ENCODE data around the gene FAM131C. TPM values are rescaled to one million over a fixed set of nuclear protein-coding genes. Genes with fewer than 3 reads are reported as not detected.
"Not testable (repeated sequence)": the region's sequence is repeated elsewhere in the genome, so short reads cannot be mapped to it uniquely, and the experiment has no call there.

The FAM131C gene
- total RNA-seq, 2 donors from 2014 or later: 0.32 to 0.86 TPM

DNA sequence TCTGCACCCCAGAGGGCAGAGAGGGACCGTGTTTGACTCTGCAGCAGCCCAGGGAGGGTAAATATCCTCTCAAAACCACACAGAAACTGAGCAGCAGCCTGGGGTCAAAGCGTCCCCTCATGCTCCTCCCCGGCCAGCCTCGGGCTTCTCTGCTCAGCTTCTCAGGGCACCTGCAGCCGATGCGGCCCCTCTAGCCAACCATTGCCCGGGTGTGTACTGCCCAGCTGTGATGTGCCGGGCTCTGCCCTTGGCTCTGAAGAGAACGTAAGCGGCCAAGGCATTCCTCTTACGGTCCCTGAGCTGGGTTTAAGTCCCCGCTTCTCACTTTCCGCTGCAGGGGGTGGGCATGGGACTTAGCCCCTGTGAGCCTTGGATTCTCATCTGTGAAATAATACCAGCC, 5.5 kb downstream of the FAM131C start:
- no peaks in the 10 kb centered on the region for H3K4me1 Mint-ChIP-seq (ENCODE audit: low read depth)
- H3K9me3 Mint-ChIP-seq: no peaks in the 10 kb centered on the region
- ATAC-seq (replicated peaks in 1 of 2) (no peak), DNase-seq (no peak)
- no peaks in the 10 kb centered on the region for H3K36me3 Mint-ChIP-seq (ENCODE audit: insufficient read depth in 2 of 2)
- H3K27ac Mint-ChIP-seq: no peak overlapping the region
- no peak overlapping the region for H3K4me3 Mint-ChIP-seq
- peaks cover 16% of the 10 kb centered on the region for H3K27me3 Mint-ChIP-seq (ENCODE audit: low read depth)

DNA sequence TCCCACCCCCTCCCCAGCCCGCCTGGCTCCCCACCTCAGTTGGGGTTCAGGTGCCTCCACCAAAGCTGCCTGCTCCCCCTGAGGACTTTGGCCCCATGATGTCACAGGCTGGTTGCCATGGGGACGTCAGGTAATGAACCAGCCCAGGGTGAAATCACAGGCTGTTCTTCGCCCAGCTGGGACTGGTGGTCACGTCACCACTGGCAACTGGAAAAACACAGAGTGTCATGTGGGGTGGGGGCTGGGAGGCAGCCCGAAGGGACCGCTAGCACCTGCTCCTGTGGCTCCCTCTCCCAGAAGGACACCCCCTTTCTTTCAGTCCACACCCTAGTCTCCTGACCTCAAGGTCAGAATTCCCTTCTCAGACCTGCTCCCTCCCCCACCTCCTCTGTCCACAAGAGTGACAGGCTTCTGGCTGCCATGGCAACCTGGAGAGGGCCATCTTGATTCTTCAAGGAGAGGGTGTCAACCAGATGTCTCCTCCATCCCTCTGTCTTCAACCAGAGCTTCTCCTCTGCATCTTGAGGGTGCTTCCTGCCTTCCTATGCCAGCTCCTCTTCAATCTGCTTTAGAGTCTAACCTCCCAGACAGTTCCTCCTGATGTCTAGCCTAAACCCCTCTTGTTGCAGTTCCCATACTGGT, 6.2 kb downstream of the FAM131C start:
- ATAC-seq (replicated peaks in 1 of 2) (no peak), DNase-seq (no peak)
- Mint-ChIP-seq H3K36me3 (ENCODE audit: insufficient read depth in 2 of 2) (no peaks in the 10 kb centered on the region), H3K9me3 (no peaks in the 10 kb centered on the region), H3K4me3 (no peak overlapping the region), H3K27ac (no peak overlapping the region), H3K4me1 (ENCODE audit: low read depth) (no peaks in the 10 kb centered on the region), H3K27me3 (ENCODE audit: low read depth) (peaks cover 16% of the 10 kb centered on the region)

- H3K4me3 Mint-ChIP-seq: no peak overlapping the region
- DNase-seq (no peak), ATAC-seq (replicated peaks in 1 of 2) (no peak)
- H3K27me3 Mint-ChIP-seq (ENCODE audit: low read depth): peaks cover 16% of the 10 kb centered on the region
- no peaks in the 10 kb centered on the region for H3K9me3 Mint-ChIP-seq
- no peak overlapping the region for H3K27ac Mint-ChIP-seq
- H3K36me3 Mint-ChIP-seq (ENCODE audit: insufficient read depth in 2 of 2): no peaks in the 10 kb centered on the region
- H3K4me1 Mint-ChIP-seq (ENCODE audit: low read depth): no peaks in the 10 kb centered on the region
Observed at GRCh38 chr1:16066245-16066644, 7.2 kb downstream of the FAM131C start.

DNA sequence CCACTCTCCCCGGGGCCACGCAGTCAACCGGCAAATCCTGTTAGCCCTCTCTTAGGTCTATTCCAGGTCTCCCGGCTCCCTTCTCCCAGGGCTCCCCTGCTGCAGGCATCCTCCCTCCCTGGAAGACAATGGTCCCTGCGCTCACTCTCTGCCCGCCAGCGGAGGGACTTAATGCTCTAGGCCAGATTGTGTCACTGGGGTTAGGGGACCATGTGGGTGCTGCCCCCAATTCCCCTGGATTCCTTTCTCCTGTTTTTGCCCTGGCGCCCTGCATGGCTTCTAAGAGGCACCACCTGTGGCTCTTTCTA, 8.2 kb downstream of the FAM131C start:
- ATAC-seq (replicated peaks in 1 of 2): no peak
- Mint-ChIP-seq H3K27ac (no peak overlapping the region), H3K36me3 (ENCODE audit: insufficient read depth in 2 of 2) (no peaks in the 10 kb centered on the region), H3K9me3 (no peaks in the 10 kb centered on the region), H3K4me1 (ENCODE audit: low read depth) (no peaks in the 10 kb centered on the region), H3K4me3 (no peak overlapping the region), H3K27me3 (ENCODE audit: low read depth) (peaks cover 16% of the 10 kb centered on the region)
- no peak for DNase-seq

DNA sequence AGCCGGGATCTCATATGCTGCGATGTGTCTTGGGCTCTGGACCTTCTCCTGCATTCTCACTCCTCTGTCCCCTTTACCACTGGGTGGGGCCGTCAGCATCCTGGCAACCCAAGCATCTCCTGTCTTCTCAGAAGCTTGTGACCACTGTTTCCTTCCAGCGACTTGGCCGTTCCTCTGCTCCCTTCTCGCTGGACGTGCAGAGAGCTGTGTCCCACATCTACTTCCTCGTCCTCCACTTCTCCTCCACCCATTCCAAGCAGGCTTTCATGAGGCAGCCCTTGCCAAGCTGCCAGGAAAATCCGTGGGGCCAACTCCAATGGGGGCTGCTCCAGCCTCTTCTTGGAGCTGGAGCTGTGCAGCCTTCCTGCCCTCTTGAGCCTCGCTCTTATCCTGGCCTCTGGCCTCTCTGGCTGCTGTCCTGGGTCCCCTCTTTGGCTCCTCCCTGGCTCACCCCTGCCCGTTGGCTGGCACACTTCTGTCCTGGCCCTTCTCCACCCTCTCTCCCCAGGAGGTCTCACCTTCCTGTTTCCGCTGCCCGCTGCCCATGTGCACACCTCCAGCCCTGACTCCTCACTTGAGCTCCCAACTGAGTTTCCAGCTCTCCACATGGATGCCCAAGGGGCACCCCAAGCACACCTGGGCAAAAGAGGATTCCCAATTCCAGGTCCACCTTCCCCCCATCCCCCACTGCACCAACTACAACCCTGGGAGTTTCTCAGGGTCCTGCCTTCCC, 8.7 kb downstream of the FAM131C start:
- Mint-ChIP-seq H3K4me1 (ENCODE audit: low read depth) (no peaks in the 10 kb centered on the region), H3K9me3 (no peaks in the 10 kb centered on the region), H3K27ac (no peak overlapping the region), H3K36me3 (ENCODE audit: insufficient read depth in 2 of 2) (no peaks in the 10 kb centered on the region), H3K4me3 (no peak overlapping the region), H3K27me3 (ENCODE audit: low read depth) (peaks cover 16% of the 10 kb centered on the region)
- ATAC-seq (replicated peaks in 1 of 2) (no peak), DNase-seq (no peak)

GRCh38 chr1:16063921-16064320, 9.5 kb downstream of the FAM131C start:
- H3K27ac Mint-ChIP-seq: no peak overlapping the region
- no peak for ATAC-seq (replicated peaks in 1 of 2)

GRCh38 chr1:16063226-16063829, 10.1 kb downstream of the FAM131C start:
- DNase-seq (no peak), ATAC-seq (replicated peaks in 1 of 2) (no peak)
- Mint-ChIP-seq H3K4me1 (ENCODE audit: low read depth) (no peaks in the 10 kb centered on the region), H3K4me3 (no peak overlapping the region), H3K27me3 (ENCODE audit: low read depth) (peaks cover 16% of the 10 kb centered on the region), H3K9me3 (no peaks in the 10 kb centered on the region), H3K36me3 (ENCODE audit: insufficient read depth in 2 of 2) (no peaks in the 10 kb centered on the region), H3K27ac (no peak overlapping the region)

More at GRCh38 chr1:16063921-16064320, 9.5 kb downstream of the FAM131C start:
- Mint-ChIP-seq H3K36me3 (ENCODE audit: insufficient read depth in 2 of 2) (no peaks in the 10 kb centered on the region), H3K27me3 (ENCODE audit: low read depth) (peaks cover 16% of the 10 kb centered on the region), H3K9me3 (no peaks in the 10 kb centered on the region), H3K4me3 (no peak overlapping the region), H3K4me1 (ENCODE audit: low read depth) (no peaks in the 10 kb centered on the region)
- no peak for DNase-seq

DNA sequence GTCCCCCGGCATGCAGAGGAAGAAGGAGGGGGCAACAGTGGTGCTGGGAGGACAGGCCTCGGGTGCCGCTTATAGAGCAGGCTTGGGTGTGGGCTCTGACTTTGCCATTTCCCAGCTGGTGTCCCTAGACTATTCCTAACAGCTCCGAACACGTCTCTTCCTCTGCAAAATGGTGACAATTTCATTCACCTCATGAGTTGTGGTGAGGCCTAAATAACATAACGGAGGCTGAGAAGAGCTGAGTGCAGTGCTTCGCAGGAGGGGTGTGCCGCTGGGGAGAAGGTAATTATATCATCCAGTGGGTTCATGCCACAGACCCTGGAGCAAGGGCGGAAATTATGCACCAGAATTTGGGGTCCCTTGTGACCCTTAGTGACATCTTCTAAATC, 10.8 kb downstream of the FAM131C start:
- not testable (repeated sequence) for H3K4me3 Mint-ChIP-seq; H3K27ac Mint-ChIP-seq; H3K4me1 Mint-ChIP-seq (ENCODE audit: low read depth); H3K36me3 Mint-ChIP-seq (ENCODE audit: insufficient read depth in 2 of 2); ATAC-seq (replicated peaks in 1 of 2); DNase-seq; H3K9me3 Mint-ChIP-seq
- H3K27me3 Mint-ChIP-seq (ENCODE audit: low read depth): peaks cover 16% of the 10 kb centered on the region

DNA sequence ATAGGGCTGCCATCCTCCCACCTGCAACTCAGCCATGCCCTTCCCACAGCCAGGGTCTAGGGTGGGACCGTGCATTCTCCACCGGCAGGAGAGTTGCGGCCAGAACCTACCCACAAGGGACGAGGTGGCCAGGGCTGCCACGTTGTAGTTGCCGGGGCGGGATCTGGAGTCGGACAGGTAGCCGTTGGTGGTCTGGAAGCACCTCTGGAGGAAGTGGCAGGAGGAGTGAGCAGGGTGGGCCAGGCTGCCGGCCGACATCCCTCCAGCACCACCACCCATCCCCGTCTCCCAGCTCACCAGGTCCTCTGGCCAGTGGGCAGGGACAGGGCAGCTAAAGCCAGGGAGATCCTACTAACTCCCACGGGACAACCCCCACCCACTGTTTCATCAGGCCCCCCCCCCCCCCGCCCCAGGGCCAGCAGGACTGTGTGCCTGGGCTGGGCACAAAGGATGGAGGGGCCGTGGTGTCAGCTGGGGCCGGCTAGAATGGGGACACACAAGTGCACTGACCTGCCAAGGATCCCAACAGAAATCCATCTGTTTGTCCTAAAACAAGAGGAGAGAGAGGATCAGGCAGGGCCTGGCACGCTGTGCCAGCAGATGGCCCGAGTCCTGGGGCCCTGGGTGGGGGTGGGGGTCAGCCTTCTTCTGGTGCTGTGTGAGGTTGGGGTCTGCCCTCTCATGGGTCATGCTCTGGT, 11.3 kb downstream of the FAM131C start:
- H3K4me1 Mint-ChIP-seq (ENCODE audit: low read depth); H3K9me3 Mint-ChIP-seq; ATAC-seq (replicated peaks in 1 of 2); DNase-seq; H3K27ac Mint-ChIP-seq; H3K4me3 Mint-ChIP-seq; H3K36me3 Mint-ChIP-seq (ENCODE audit: insufficient read depth in 2 of 2): not testable (repeated sequence)
- H3K27me3 Mint-ChIP-seq (ENCODE audit: low read depth): peaks cover 16% of the 10 kb centered on the region

DNA sequence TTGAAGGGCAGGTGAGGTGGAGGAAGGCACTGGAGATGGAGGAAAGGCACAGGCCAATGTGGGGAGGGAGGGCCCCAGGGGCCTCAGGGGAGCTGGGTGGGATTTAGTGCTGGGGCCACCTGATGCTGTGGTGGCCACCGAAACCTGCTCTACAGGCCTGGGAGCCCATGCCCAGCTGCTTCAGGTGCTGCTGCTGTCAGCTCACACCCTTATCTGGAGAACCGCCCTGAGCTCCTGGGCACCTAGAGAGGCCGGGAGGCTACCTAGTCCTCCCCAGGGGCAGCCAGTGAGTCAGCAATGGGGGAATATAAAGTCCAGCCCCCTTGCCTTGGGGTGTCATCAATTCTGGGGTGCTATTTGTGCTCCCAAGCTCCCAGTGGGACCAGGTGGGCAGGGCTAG, 12.2 kb downstream of the FAM131C start:
- no peak for DNase-seq
- H3K27ac Mint-ChIP-seq: no peak overlapping the region
- H3K4me1 Mint-ChIP-seq (ENCODE audit: low read depth): peaks cover 1% of the 10 kb centered on the region
- peaks cover 16% of the 10 kb centered on the region for H3K27me3 Mint-ChIP-seq (ENCODE audit: low read depth)
- ATAC-seq (replicated peaks in 1 of 2): no peak
- no peaks in the 10 kb centered on the region for H3K36me3 Mint-ChIP-seq (ENCODE audit: insufficient read depth in 2 of 2)
- H3K9me3 Mint-ChIP-seq: no peaks in the 10 kb centered on the region
- no peak overlapping the region for H3K4me3 Mint-ChIP-seq

GRCh38 chr1:16058394-16059120, 14.9 kb downstream of the FAM131C start:
- not testable (repeated sequence) for H3K27me3 Mint-ChIP-seq (ENCODE audit: low read depth); H3K27ac Mint-ChIP-seq; H3K9me3 Mint-ChIP-seq; H3K4me3 Mint-ChIP-seq; DNase-seq; H3K36me3 Mint-ChIP-seq (ENCODE audit: insufficient read depth in 2 of 2); H3K4me1 Mint-ChIP-seq (ENCODE audit: low read depth); ATAC-seq (replicated peaks in 1 of 2)

- not testable (repeated sequence) for H3K9me3 Mint-ChIP-seq; H3K27me3 Mint-ChIP-seq (ENCODE audit: low read depth); ATAC-seq (replicated peaks in 1 of 2); H3K4me3 Mint-ChIP-seq; H3K27ac Mint-ChIP-seq; H3K36me3 Mint-ChIP-seq (ENCODE audit: insufficient read depth in 2 of 2); H3K4me1 Mint-ChIP-seq (ENCODE audit: low read depth); DNase-seq
Observed at GRCh38 chr1:16057314-16057915, 16.0 kb downstream of the FAM131C start.
